ENCODE measurements around the gene MCC. TPM values are rescaled to one million over a fixed set of nuclear protein-coding genes. Genes with fewer than 3 reads are reported as not detected.
A peak's percentile ranks its signal among the peaks of the same experiment; 100 is the strongest.

MCC gene
- total RNA-seq, 4 donors from 2014 or later, result 57.7 to 91.5 (median 76.0) TPM

DNA sequence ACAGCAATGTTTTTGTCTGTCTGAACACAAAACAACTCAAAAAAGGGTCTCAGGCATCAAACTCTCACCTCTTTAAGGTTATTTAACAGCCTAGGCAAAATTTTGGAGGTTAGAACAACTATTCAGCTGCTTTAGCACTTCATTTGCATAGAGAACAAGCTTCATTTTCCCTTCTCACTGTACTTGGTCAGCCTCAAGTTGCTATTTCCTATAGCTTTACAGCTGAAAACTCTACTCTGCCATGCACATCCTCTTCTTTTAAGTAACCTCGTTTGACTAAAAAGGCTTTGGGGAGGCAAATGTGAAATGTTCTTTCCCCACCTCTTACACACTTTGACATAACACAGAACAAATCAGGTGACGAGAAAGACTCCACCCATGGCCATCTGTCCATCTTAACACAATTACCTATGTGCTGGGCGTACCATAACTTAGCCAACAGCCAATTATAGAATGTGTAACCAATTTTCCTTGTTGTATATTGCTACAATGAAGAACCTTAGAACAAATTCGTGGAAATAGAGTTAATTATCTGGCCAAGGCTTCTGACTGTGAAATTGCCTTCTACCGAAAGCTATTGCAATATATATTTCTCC lies 315.9 kb downstream of the MCC start:
- no peak for DNase-seq (ENCODE audit: low spot score in 2 of 2)
- intact Hi-C loops (cut with DNase I; ENCODE audit: low total_unique reads), result no loop called here
- WGBS, 2 donors, result 78 to 84% methylated on average over 5 of the region's 5 CpGs
- no peak for TF ChIP-seq POLR2A (IDR thresholded peaks at IDR 0.05)
- TF ChIP-seq, protein P1, sequence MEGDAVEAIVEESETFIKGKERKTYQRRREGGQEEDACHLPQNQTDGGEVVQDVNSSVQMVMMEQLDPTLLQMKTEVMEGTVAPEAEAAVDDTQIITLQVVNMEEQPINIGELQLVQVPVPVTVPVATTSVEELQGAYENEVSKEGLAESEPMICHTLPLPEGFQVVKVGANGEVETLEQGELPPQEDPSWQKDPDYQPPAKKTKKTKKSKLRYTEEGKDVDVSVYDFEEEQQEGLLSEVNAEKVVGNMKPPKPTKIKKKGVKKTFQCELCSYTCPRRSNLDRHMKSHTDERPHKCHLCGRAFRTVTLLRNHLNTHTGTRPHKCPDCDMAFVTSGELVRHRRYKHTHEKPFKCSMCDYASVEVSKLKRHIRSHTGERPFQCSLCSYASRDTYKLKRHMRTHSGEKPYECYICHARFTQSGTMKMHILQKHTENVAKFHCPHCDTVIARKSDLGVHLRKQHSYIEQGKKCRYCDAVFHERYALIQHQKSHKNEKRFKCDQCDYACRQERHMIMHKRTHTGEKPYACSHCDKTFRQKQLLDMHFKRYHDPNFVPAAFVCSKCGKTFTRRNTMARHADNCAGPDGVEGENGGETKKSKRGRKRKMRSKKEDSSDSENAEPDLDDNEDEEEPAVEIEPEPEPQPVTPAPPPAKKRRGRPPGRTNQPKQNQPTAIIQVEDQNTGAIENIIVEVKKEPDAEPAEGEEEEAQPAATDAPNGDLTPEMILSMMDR (IDR thresholded peaks at IDR 0.05), result no peak
- H3K4me3 ChIP-seq (ENCODE audit: low read depth, poor library complexity, severe bottlenecking), result no peak overlapping the region

DNA sequence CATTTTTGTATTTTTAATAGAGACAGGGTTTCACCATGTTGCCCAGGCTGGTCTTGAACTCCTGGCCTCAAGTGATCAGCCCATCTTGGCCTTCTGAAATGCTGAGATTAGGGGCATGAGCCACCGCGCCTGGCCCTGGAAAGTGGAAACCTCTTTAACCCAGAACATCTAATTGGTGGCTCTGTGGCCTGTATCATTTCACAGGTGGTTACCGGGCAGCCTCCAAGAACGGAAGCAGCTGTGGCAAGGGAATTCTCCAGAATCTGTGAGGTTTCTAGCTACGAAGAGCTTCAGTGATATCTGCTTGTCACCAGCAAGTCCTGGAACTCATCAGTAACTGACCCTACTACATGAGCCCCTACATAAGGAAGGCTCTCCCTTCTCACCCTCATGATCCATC lies 316.7 kb downstream of the MCC start:
- no peak for TF ChIP-seq POLR2A (IDR thresholded peaks at IDR 0.05)
- TF ChIP-seq, protein P1 (IDR thresholded peaks at IDR 0.05), result no peak
- intact Hi-C loops (cut with DNase I; ENCODE audit: low total_unique reads), result no loop called here
- WGBS, 2 donors, result 95% methylated on average over 5 of the region's 5 CpGs
- no peak for DNase-seq (ENCODE audit: low spot score in 2 of 2)
- no peak overlapping the region for H3K4me3 ChIP-seq (ENCODE audit: low read depth, poor library complexity, severe bottlenecking)

DNA sequence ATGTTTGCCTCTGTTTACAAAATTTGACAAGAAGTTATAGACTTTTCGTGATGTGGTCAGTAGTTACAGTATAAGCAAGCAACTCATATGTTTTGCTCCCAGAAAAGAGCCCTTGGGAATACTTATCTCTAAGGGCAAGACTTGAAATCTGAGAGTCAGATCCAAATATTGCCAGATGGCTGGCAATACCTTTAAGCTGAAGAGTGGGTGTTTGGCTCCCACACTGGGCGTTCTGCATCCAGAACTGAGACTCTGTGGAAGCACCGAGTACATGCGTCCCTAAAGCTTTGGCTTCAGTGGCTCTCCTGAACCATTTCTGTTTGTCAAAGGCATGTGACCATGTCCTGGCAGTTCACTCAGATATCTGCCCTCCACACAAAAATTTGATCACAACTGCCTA lies 317.5 kb downstream of the MCC start:
- WGBS, 2 donors, result 67 to 75% methylated on average over 4 of the region's 4 CpGs
- intact Hi-C loops (cut with DNase I; ENCODE audit: low total_unique reads), result no loop called here
- H3K4me3 ChIP-seq (ENCODE audit: low read depth, poor library complexity, severe bottlenecking), result no peak overlapping the region
- DNase-seq (ENCODE audit: low spot score in 2 of 2), result no peak
- TF ChIP-seq, protein P1 (IDR thresholded peaks at IDR 0.05), result no peak
- no peak for TF ChIP-seq POLR2A (IDR thresholded peaks at IDR 0.05)

DNA sequence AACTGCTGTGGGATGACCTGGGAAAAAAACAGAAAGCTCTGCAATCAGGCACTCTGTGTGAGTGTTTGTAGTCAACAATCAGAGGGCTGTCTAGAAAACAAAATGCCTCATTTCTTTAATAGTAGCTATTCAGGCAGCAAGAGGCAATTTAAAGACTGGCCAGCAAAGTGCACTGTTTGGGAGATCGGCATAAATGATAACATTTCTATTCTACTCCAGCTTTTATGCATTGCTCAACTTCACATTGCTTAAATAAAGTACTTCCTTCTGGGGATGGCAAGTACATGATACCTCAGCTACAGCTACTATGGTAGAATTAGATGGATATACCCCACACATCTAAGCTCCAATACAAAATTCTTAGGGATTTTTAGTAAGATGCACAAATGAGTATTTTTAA lies 318.5 kb downstream of the MCC start:
- DNase-seq (ENCODE audit: low spot score in 2 of 2), result no peak
- intact Hi-C loops (cut with DNase I; ENCODE audit: low total_unique reads), result no loop called here
- no peak overlapping the region for H3K4me3 ChIP-seq (ENCODE audit: low read depth, poor library complexity, severe bottlenecking)
- 29 to 38% methylated on average over 1 of the region's 1 CpG for WGBS, 2 donors
- TF ChIP-seq POLR2A (IDR thresholded peaks at IDR 0.05), result no peak
- TF ChIP-seq, protein P1 (IDR thresholded peaks at IDR 0.05), result no peak

DNA sequence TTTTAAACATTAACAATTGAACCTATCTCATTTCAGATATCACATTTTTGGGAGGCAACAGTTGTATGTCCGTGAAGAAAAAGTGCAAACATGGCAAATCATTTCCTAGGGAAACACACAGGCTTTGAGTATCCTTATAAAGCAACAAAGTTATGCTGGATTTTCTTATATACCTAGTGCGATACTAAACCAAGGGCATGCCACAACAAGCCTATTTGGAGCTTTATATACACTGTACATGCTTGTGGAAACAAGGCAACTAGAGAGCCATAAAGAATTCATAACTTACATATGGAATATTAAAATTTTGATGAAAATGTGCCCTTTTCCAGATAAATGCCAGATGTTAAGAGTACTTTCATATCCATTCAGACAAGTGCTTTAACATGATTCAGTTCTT lies 320.3 kb downstream of the MCC start:
- H3K4me3 ChIP-seq (ENCODE audit: low read depth, poor library complexity, severe bottlenecking), result no peak overlapping the region
- intact Hi-C loops (cut with DNase I; ENCODE audit: low total_unique reads), result no loop called here
- TF ChIP-seq, protein P1 (IDR thresholded peaks at IDR 0.05), result no peak
- TF ChIP-seq POLR2A (IDR thresholded peaks at IDR 0.05), result no peak
- DNase-seq (ENCODE audit: low spot score in 2 of 2), result no peak
- WGBS, 2 donors, result 55 to 84% methylated on average over 2 of the region's 2 CpGs

DNA sequence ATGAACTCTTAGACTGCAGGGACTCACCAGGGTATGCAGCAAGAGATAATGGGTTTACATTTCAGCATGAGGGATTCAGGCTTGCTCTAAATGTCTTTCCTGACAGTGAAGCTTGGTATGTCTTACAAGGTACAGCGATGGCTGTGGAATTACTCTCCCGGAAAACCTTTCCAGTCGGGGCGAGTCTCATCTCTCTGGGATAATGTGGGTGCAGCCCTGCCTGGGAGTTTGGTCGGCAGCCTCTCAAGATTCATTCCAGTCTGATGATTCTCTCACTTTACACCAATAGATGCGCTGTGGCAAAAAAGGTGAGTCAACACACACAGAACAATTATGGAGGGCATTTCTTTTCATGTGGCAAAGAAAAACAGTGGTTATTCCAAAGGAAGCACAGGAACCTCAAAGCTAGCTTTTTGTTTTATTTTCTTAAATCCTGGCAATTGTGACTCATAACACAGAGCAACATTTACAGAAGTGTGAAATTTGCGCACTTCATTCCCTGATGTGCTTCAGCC lies 321.3 kb downstream of the MCC start:
- 56 to 58% methylated on average over 7 of the region's 7 CpGs for WGBS, 2 donors
- H3K4me3 ChIP-seq (ENCODE audit: low read depth, poor library complexity, severe bottlenecking), result no peak overlapping the region
- peak in 1 of 2 donors; percentile 34 for DNase-seq (ENCODE audit: low spot score in 2 of 2)
- intact Hi-C loops (cut with DNase I; ENCODE audit: low total_unique reads), result no loop called here
- TF ChIP-seq, protein P1 (IDR thresholded peaks at IDR 0.05), result no peak
- no peak for TF ChIP-seq POLR2A (IDR thresholded peaks at IDR 0.05)
